Muscle of leg (tissue), 11 donors: Measurements from ENCODE around the gene USP24. TPM values are rescaled to one million over a fixed set of nuclear protein-coding genes. Genes with fewer than 3 reads are reported as not detected.
"Not testable (repeated sequence)": the region's sequence is repeated elsewhere in the genome, so short reads cannot be mapped to it uniquely, and the experiment has no call there.

Experiments used
- DNase-seq: peaks from one replicate; pipeline ENCODE4 v3.0.0; 2013
- H3K27ac ChIP-seq: one replicate; pipeline ENCODE4 v1.5.1; 2013; ENCODE audit warnings: mild to moderate bottlenecking, low read length, control low read depth
- H3K27me3 ChIP-seq: one replicate; pipeline ENCODE4 v1.6.1; 2013; ENCODE audit warnings: low read length; ENCODE audit not compliant: control insufficient read depth, insufficient read depth
- H3K36me3 ChIP-seq: one replicate; pipeline ENCODE4 v1.6.1; 2013; ENCODE audit warnings: low read length; ENCODE audit not compliant: control insufficient read depth, insufficient read depth
- H3K4me1 ChIP-seq: one replicate; pipeline ENCODE4 v1.6.1; 2013; ENCODE audit warnings: low read length; ENCODE audit not compliant: control insufficient read depth, insufficient read depth
- H3K4me3 ChIP-seq: one replicate; pipeline ENCODE4 v1.5.1; 2013; ENCODE audit warnings: low read length, control low read depth
- H3K9me3 ChIP-seq: replicated peaks from 2 replicates; pipeline ENCODE4 v1.6.1; 2013; ENCODE audit warnings: low read depth, low read length; ENCODE audit not compliant: control insufficient read depth
- WGBS: methylation state at CpG from one replicate; pipeline ENCODE4 v1.1.5; 2013; ENCODE audit warnings: missing lambda C conversion rate; ENCODE audit not compliant: insufficient coverage; 5-methylcytosine and 5-hydroxymethylcytosine counted together
- polyA plus RNA-seq, 8 donors: library from polyadenylated mRNA; unstranded; fragments of 120-200 nt; gene quantifications; one replicate each; pipeline versions ENCODE4 v1.2.1 to v1.2.3, GENCODE V29; 2013; ENCODE audit warnings: inconsistent platforms in 1 of 8, low replicate concordance in 1 of 8; ENCODE audit not compliant: insufficient read length in 8 of 8, insufficient read depth in 1 of 8
- total RNA-seq: library from RNA; stranded (reverse); fragments of 120-200 nt; gene quantifications from one replicate; pipeline ENCODE4 v1.2.4, GENCODE V29; 2013

Gene USP24
- total and polyA plus RNA-seq, 9 donors: 31.0 to 54.1 (median 36.3) TPM

- peaks cover 8% of the 10 kb centered on the region for H3K4me1 ChIP-seq
- H3K27ac ChIP-seq: no peak overlapping the region
- no peaks in the 10 kb centered on the region for H3K9me3 ChIP-seq
- no peak overlapping the region for H3K4me3 ChIP-seq
- peaks cover 33% of the 10 kb centered on the region for H3K27me3 ChIP-seq
- no peaks in the 10 kb centered on the region for H3K36me3 ChIP-seq
- 50% methylated on average over 2 of the region's 6 CpGs for WGBS
- no peak for DNase-seq
Observed at GRCh38 chr1:55034476-55035133, 180.6 kb downstream of the USP24 start.

GRCh38 chr1:55033265-55033614, 181.9 kb downstream of the USP24 start:
- 49% methylated on average over 5 of the region's 7 CpGs for WGBS
- Histone ChIP-seq H3K27me3 (peaks cover 22% of the 10 kb centered on the region), H3K36me3 (no peaks in the 10 kb centered on the region), H3K4me1 (no peaks in the 10 kb centered on the region), H3K9me3 (no peaks in the 10 kb centered on the region), H3K4me3 (no peak overlapping the region), H3K27ac (no peak overlapping the region)
- DNase-seq: no peak

GRCh38 chr1:55031098-55031497, 184.1 kb downstream of the USP24 start:
- H3K4me1 ChIP-seq, DNase-seq, H3K36me3 ChIP-seq, H3K27ac ChIP-seq, H3K9me3 ChIP-seq, H3K4me3 ChIP-seq: not testable (repeated sequence)
- peaks cover 10% of the 10 kb centered on the region for H3K27me3 ChIP-seq
- WGBS: no CpG with 5 or more reads among the region's 5 CpGs

GRCh38 chr1:55026682-55027081, 188.5 kb downstream of the USP24 start:
- H3K4me1 ChIP-seq, H3K36me3 ChIP-seq, H3K9me3 ChIP-seq, H3K4me3 ChIP-seq, H3K27me3 ChIP-seq, H3K27ac ChIP-seq, DNase-seq: not testable (repeated sequence)
- WGBS: no CpG with 5 or more reads among the region's 3 CpGs

GRCh38 chr1:55024163-55024562, 191.0 kb downstream of the USP24 start:
- H3K4me3 ChIP-seq, H3K36me3 ChIP-seq, H3K27ac ChIP-seq, H3K4me1 ChIP-seq, DNase-seq, H3K27me3 ChIP-seq, H3K9me3 ChIP-seq: not testable (repeated sequence)
- WGBS: 14% methylated on average over 2 of the region's 10 CpGs

GRCh38 chr1:55021942-55022546, 193.1 kb downstream of the USP24 start:
- H3K27me3 ChIP-seq: peaks cover 2% of the 10 kb centered on the region
- H3K36me3 ChIP-seq: no peaks in the 10 kb centered on the region
- no peak overlapping the region for H3K27ac ChIP-seq
- peak; percentile 80 for DNase-seq
- no peak overlapping the region for H3K4me3 ChIP-seq
- 30% methylated on average over 13 of the region's 15 CpGs for WGBS
- peaks cover 4% of the 10 kb centered on the region for H3K4me1 ChIP-seq
- no peaks in the 10 kb centered on the region for H3K9me3 ChIP-seq

- H3K4me1 ChIP-seq: peaks cover 4% of the 10 kb centered on the region
- no peak overlapping the region for H3K27ac ChIP-seq
- H3K27me3 ChIP-seq: peaks cover 20% of the 10 kb centered on the region
- no peak for DNase-seq
- WGBS: 58% methylated on average over 7 of the region's 9 CpGs
- H3K4me3 ChIP-seq: no peak overlapping the region
- H3K36me3 ChIP-seq: no peaks in the 10 kb centered on the region
- no peaks in the 10 kb centered on the region for H3K9me3 ChIP-seq
Observed at GRCh38 chr1:55018395-55018794, 196.8 kb downstream of the USP24 start.

Other genes with a start within 250 kb of the USP24 start
- 0.04 TPM for gene TMEM61, start 234.7 kb downstream of the USP24 start, total RNA-seq
- under 1 TPM in 2 of 8 donors, not detected in 6; 0.11 to 0.56 TPM for gene TMEM61, start 234.7 kb downstream of the USP24 start, polyA plus RNA-seq
- gene BSND, start 216.4 kb downstream of the USP24 start, total RNA-seq: not detected
- gene BSND, start 216.4 kb downstream of the USP24 start, polyA plus RNA-seq: under 1 TPM in 3 of 8 donors, not detected in 5; 0.03 to 0.07 (median 0.03) TPM
- gene PCSK9, start 175.8 kb downstream of the USP24 start, total RNA-seq: 3.1 TPM
- 10 to 100 TPM in 1 of 8 donors, 1 to 10 TPM in 7; 3.9 to 12.7 (median 5.4) TPM for gene PCSK9, start 175.8 kb downstream of the USP24 start, polyA plus RNA-seq